SK-N-MC (cell line): Measurements from ENCODE around the gene CGN.

ENCODE experiments used
- EZH2 ChIP-seq: fragments of 200-600 bp; sonication (generic); IDR thresholded peaks from one replicate; pipeline ENCODE4 v1.6.1; 2017; ENCODE audit warnings: antibody characterized with exemption
- FOXP2 ChIP-seq: optimal IDR thresholded peaks from 2 replicates; pipeline ENCODE3; 2011; ENCODE audit warnings: mild to moderate bottlenecking, moderate library complexity; ENCODE audit not compliant: insufficient read depth; ENCODE audit errors: extremely low read length, control extremely low read depth
- POLR2AphosphoS5 ChIP-seq: IDR thresholded peaks from 2 replicates; pipeline ENCODE4 v1.6.1; 2012; ENCODE audit warnings: mild to moderate bottlenecking, low read depth, low read length, borderline replicate concordance

- TF ChIP-seq EZH2 (no peak), POLR2AphosphoS5 (no peak), FOXP2 (no peak)
These were observed 9.2 kb downstream of the CGN start for GRCh38 chr1:151520359-151520758.
